GM18517 (cell line): ENCODE results near the gene IFI35.

ENCODE experiments used
- ATAC-seq: cut with Tn5 transposase; IDR thresholded peaks from one replicate; pipeline ENCODE4 v1.9.1; 2021; ENCODE audit warnings: mild to moderate bottlenecking, moderate library complexity; ENCODE audit not compliant: unreplicated experiment

IFI35 gene

GRCh38 chr17:43020789-43021740 lies 14.5 kb downstream of the IFI35 start:
- no peak for ATAC-seq

- ATAC-seq, result no peak
Measured at GRCh38 chr17:43021741-43022512, 15.3 kb downstream of the IFI35 start, which contains the start of gene VAT1. VAT1 (minus strand) TSS chr17:43022385; CDS start chr17:43022322, 63 bp downstream.

- no peak for ATAC-seq
Measured at GRCh38 chr17:43024407-43025289, 18.1 kb downstream of the IFI35 start, which contains the start of gene RND2. RND2 (plus strand) TSS chr17:43025231; CDS start chr17:43025348, 117 bp downstream.

GRCh38 chr17:43025290-43025657 lies 18.7 kb downstream of the IFI35 start:
- no peak for ATAC-seq

GRCh38 chr17:43025766-43026537 lies 19.4 kb downstream of the IFI35 start:
- no peak for ATAC-seq

GRCh38 chr17:43026595-43026994 lies 20.0 kb downstream of the IFI35 start:
- ATAC-seq, result no peak

GRCh38 chr17:43027091-43028032 lies 20.8 kb downstream of the IFI35 start:
- ATAC-seq, result no peak

- ATAC-seq, result no peak
Measured at GRCh38 chr17:43028221-43028861, 21.8 kb downstream of the IFI35 start.

GRCh38 chr17:43030137-43030767 lies 23.7 kb downstream of the IFI35 start:
- no peak for ATAC-seq

GRCh38 chr17:43031666-43032065 lies 25.1 kb downstream of the IFI35 start:
- ATAC-seq, result no peak

GRCh38 chr17:43033948-43034881 lies 27.6 kb downstream of the IFI35 start:
- ATAC-seq, result no peak

- ATAC-seq, result no peak
Measured at GRCh38 chr17:43034894-43035293, 28.3 kb downstream of the IFI35 start.

GRCh38 chr17:43039646-43040045 lies 33.1 kb downstream of the IFI35 start:
- no peak for ATAC-seq

GRCh38 chr17:43040655-43041054 lies 34.1 kb downstream of the IFI35 start:
- no peak for ATAC-seq

GRCh38 chr17:43042025-43042628 lies 35.5 kb downstream of the IFI35 start:
- ATAC-seq, result no peak

- ATAC-seq, result no peak
Measured at GRCh38 chr17:43043307-43043706, 36.7 kb downstream of the IFI35 start.
